ENCODE measurements around the gene NAV2.

NAV2 gene

GRCh38 chr11:20032577-20033260, 320.1 kb downstream of the NAV2 start:
- no peak for DNase-seq

- no peak for DNase-seq
These were observed 321.2 kb downstream of the NAV2 start for GRCh38 chr11:20033806-20034205.

GRCh38 chr11:20034941-20035340, 322.3 kb downstream of the NAV2 start:
- DNase-seq = no peak

GRCh38 chr11:20035375-20035700, 322.7 kb downstream of the NAV2 start:
- DNase-seq = no peak

GRCh38 chr11:20035701-20036601, 323.3 kb downstream of the NAV2 start:
- no peak for DNase-seq

- no peak for DNase-seq
These were observed 324.1 kb downstream of the NAV2 start for GRCh38 chr11:20036626-20037335.

- DNase-seq = no peak
These were observed 324.9 kb downstream of the NAV2 start for GRCh38 chr11:20037396-20038153.

GRCh38 chr11:20038412-20038811, 325.8 kb downstream of the NAV2 start:
- DNase-seq = no peak

GRCh38 chr11:20038972-20039371, 326.3 kb downstream of the NAV2 start:
- no peak for DNase-seq

- DNase-seq = no peak
These were observed 328.9 kb downstream of the NAV2 start for GRCh38 chr11:20041499-20041898.

- no peak for DNase-seq
These were observed 329.5 kb downstream of the NAV2 start for GRCh38 chr11:20042045-20042639.

GRCh38 chr11:20042811-20043341, 330.2 kb downstream of the NAV2 start:
- DNase-seq = no peak

- DNase-seq = no peak
These were observed 331.4 kb downstream of the NAV2 start for GRCh38 chr11:20043992-20044391.

- no peak for DNase-seq
These were observed 332.6 kb downstream of the NAV2 start for GRCh38 chr11:20045098-20045688.

- DNase-seq = no peak
These were observed 333.8 kb downstream of the NAV2 start for GRCh38 chr11:20046416-20046815.

- no peak for DNase-seq
These were observed 334.6 kb downstream of the NAV2 start for GRCh38 chr11:20047006-20047768.

GRCh38 chr11:20047769-20048154, 335.1 kb downstream of the NAV2 start:
- DNase-seq = no peak

- DNase-seq = no peak
These were observed 335.6 kb downstream of the NAV2 start for GRCh38 chr11:20048246-20048645.

- DNase-seq = no peak
These were observed 336.1 kb downstream of the NAV2 start for GRCh38 chr11:20048707-20049106.

- DNase-seq = no peak
These were observed 336.6 kb downstream of the NAV2 start for GRCh38 chr11:20049231-20049630.

GRCh38 chr11:20050048-20050447, 337.4 kb downstream of the NAV2 start:
- no peak for DNase-seq

Measured in CD4-positive, alpha-beta T cell treated with Interleukin-4 for 4 hours (primary cell).